ENCODE data around the gene DNAJB6. TPM values are rescaled to one million over a fixed set of nuclear protein-coding genes. Genes with fewer than 3 reads are reported as not detected.

The DNAJB6 gene
- 72.9 and 132 TPM in 2 replicates for total RNA-seq

GRCh38 chr7:157336383-157337315 lies at the start of gene DNAJB6:
DNAJB6 (plus strand) TSS chr7:157337004; CDS start chr7:157358573, 21,569 bp downstream.

Other genes starting within 250 kb of the DNAJB6 start
- 118 and 121 TPM in 2 replicates for gene UBE3C, start 198.1 kb upstream of the DNAJB6 start, total RNA-seq